NCI-H82 treated with DMSO at 0.1 percent for 48 hours (cell line): ENCODE measurements around the gene CTCF.

Experiments used
- DNase-seq: peaks from one replicate; lab custom pipeline; 2025; ENCODE audit not compliant: unreplicated experiment; lab: John Stamatoyannopoulos, UW

The CTCF gene

DNA sequence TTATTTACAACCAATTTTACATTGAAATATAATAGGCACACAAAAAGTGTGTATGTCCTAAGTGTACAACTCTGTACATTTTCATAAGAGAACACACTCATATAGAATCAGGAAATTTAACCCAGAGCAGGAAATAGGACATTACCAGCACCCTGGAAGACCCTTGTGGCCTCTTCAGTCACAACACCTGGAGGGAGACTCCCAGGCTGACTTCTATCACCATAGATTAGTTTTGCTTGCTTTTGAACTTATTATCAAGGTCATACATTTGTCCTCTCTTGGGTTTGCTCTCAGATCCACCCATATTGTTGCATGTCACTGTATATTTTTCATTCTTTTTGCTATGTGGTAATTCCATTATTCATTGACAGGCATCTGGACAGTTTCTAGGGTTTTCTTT lies 27.9 kb upstream of the CTCF start:
- no peak for DNase-seq

DNA sequence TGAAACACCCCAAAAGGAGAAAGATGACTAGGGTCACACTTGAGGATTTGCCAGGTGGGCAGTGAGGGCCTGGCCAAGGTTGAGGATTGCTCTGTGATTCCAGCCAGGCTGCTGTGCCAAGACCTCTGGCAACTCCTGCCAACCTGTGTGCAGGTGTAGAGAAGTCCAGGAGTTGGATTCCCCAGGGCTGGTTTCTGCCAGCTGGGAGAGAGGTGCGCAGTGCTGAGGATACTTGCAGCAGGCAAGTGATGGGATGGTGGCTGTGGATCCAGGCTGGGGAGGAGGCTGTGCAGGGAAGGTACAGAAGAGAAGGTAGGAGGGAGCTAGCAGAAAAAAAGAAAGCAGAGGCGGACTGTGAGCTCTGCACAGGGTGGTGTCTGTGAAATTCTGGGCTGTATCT lies 27.1 kb upstream of the CTCF start:
- no peak for DNase-seq

DNA sequence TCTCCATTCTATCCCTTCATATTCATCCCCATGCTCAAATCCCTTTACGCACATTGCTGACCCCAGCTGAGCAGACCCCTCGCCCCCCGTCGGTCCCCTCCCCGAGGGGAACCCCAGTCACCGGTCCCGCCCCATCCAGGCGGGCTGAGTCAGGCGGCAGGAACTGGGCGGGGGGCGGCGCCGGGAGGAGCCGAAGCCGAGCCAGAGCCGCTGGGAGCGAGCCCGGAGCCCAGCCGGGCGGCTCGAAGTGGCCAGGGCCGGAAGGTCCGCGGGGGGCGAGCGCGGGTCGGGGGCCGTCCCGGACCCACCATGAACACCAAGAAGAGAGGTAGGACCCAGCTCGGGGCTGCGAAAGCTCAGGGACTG lies 25.1 kb upstream of the CTCF start:
- no peak for DNase-seq

DNA sequence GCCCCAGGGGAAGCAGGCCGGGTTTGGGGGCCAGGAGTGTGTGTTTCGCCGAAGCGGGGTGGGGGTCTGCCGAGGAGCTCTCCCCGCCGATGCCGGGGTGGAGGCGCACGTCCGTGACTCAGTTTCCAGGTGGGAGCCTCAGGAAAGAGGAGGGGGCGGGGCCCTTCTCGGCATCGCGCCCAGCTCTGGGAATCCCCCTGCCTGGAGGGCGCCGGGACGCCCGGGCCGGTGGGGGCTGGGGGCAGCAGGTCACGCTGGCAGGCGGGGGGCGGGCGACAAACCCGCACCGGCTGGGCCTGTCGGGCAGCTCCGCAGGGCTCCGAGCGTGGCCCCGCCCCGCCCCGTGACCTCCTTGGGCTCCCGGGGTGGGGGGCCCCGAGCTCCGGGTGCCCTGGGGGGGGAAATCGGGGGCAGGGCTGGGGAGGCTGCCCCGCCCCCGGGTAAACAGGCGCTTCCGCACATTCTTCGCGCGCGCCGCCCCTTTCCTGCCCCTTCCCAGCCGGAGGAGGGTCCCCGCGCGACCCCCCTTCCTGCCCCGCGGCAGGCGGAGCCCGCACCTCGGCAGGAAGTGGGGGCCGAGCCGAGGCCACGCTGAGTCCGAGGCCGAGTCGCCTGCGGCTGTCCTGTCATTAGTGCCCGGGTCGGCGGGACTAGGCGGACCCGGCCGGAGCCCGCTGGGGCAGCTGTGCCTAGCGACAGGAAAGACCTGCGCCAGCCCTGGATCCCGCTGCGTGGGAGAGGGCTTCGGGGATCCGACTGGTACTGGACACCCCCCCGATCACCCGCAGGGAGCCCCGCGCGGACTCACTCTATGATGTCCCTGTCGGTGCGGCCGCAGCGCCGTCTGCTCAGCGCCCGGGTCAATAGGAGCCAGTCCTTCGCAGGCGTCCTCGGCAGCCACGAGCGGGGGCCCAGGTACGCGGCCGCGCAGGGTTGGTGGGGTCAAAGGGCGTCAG lies 24.4 kb upstream of the CTCF start:
- no peak for DNase-seq

DNA sequence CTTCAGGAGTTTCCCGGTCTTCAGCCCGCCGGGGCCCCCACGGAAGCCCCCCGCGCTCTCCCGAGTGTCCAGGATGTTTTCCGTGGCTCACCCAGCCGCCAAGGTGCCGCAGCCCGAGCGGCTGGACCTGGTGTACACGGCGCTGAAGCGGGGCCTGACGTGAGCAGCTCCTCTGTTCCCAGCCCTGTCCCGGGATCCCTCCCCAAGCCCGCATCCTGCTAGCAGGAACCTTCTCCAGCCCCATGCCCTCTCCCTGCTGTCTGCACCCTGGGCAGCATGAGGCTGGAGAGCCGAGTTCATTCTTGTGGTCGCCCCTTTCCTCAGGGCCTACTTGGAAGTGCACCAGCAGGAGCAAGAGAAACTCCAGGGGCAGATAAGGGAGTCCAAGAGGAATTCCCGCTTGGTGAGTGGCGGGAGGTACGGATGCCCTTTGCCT lies 23.6 kb upstream of the CTCF start:
- no peak for DNase-seq

DNA sequence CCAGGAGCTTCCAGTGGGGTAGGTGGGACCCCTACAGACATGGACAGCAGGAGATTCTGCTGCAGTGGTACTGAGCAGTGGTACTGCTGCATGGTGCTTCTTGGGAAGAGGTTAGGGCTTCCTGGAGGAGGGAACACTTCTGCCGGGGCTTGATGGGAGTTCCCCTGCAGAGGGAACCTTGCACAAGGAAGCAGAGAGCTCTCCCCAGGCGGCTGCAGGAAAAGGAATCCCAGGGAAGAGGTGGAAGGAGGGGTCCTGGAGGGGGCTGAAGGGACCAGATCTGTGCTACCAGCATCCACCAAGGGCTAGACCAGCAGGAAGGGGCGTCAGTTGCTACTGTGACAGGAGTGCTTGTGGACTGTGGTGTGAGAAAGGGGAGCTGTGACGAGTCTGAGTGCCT lies 23.1 kb upstream of the CTCF start:
- no peak for DNase-seq

DNA sequence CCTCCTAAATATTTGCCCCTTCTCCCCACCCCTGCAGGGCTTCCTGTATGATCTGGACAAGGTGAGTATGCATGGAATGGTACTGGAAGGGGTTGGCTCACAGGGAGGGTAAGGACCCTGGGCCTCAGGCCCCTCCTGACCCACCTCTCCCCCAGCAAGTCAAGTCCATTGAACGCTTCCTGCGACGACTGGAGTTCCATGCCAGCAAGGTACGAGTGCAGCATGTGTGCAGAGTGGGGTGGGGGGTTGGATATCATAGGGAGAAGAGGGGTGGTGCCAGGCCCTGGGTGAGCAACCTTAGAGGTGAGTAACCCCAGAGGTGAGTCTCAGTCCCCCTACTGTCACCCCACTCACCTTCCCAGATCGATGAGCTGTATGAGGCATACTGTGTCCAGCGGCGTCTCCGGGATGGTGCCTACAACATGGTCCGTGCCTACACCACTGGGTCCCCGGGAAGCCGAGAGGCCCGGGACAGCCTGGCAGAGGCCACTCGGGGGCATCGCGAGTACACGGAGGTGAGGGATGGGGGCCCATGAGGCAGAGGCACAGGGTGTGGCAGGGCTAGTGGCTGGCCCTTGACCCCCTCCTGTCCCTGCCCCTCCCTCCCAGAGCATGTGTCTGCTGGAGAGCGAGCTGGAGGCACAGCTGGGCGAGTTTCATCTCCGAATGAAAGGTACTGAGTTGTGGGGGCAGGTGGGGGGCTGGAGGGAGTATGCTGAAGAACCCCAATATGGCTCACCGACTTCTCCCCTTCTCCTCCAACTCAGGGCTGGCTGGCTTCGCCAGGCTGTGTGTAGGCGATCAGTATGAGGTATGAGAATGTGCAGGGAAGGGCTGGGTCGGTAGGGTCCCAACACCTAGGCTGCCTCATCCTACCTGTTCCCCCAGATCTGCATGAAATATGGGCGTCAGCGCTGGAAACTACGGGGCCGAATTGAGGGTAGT lies 22.4 kb upstream of the CTCF start:
- DNase-seq = no peak

DNA sequence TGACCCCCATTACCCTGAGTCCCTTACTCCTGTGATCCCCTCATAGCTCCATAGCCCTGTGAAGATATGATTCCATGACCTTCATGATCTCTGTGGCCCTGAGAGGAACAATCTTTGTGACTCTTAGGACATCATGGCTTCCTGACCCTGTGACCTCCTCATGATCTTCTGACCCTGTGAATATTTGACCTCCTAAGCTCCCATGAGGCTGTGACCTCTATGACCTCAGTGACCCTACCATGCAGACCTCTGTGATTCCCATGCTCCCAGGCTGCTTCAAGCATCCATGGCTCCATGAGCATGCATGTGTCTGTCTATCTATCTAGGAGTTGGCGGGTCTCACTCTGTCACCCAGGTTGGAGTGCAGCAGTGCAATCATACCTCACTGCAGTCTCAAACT lies 21.6 kb upstream of the CTCF start:
- DNase-seq = no peak

DNA sequence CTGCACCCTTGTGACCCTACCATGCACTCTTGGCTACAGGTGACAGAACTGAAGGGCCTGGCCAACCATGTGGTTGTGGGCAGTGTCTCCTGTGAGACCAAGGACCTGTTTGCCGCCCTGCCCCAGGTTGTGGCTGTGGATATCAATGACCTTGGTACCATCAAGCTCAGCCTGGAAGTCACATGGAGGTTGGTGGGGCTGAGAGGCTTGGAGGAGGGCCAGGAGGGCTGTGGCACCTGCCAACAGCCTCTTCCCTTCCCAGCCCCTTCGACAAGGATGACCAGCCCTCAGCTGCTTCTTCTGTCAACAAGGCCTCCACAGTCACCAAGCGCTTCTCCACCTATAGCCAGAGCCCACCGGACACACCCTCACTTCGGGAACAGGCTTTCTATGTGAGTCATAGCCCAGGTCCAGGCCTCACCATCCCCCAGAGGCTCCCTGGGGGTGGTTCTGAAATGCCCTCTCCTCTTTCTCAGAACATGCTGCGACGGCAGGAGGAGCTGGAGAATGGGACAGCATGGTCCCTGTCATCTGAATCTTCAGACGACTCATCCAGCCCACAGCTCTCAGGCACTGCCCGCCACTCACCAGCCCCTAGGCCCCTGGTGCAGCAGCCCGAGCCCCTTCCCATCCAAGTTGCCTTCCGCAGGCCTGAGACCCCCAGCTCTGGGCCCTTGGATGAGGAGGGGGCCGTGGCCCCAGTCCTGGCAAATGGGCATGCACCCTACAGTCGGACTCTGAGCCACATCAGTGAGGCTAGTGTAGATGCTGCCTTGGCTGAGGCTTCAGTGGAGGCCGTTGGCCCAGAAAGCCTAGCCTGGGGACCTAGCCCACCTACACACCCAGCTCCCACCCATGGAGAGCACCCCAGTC lies 20.7 kb upstream of the CTCF start:
- DNase-seq = no peak

DNA sequence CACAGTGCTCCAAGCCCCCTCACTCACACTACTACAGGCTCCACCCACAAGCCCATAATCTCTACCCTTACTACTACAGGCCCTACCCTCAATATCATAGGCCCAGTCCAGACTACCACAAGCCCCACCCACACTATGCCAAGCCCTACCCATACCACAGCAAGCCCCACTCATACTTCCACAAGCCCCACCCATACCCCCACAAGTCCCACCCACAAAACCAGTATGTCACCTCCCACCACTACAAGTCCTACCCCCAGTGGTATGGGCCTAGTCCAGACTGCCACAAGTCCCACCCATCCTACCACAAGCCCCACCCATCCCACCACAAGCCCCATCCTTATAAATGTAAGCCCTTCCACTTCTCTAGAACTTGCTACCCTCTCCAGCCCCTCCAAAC lies 19.9 kb upstream of the CTCF start:
- peak; percentile 14 for DNase-seq

DNA sequence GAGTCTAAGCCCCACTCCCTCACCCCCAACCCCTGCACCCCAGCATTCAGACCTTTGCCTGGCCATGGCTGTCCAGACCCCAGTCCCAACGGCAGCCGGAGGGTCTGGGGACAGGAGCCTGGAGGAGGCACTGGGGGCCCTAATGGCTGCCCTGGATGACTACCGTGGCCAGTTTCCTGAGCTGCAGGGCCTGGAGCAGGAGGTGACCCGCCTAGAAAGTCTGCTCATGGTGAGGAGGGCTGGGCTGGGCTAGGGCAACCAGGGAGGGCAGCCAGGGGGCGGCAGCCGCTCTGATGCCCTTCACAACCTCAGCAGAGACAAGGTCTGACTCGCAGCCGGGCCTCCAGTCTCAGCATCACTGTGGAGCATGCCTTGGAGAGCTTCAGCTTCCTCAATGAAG lies 19.3 kb upstream of the CTCF start:
- no peak for DNase-seq

DNA sequence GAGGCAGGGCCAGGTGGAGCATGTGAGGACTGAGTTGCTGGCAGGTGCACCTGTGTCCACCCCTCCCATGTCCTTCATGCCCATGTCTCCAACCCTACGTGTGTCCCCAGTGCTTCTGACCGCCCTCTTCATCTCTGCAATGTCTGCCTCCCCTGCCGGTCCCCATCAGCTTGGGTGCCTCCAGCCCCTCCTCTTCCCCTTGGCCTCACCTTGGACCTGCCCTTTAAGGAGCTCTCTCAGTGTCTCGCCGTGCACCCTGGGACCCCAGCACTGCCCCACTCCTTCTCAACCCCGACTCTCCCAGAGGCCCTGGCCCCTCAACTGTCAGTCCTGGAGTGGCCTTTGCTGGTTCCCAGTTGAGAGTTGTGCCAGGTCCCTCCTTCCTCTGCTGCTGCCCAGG lies 18.7 kb upstream of the CTCF start:
- DNase-seq = no peak

DNA sequence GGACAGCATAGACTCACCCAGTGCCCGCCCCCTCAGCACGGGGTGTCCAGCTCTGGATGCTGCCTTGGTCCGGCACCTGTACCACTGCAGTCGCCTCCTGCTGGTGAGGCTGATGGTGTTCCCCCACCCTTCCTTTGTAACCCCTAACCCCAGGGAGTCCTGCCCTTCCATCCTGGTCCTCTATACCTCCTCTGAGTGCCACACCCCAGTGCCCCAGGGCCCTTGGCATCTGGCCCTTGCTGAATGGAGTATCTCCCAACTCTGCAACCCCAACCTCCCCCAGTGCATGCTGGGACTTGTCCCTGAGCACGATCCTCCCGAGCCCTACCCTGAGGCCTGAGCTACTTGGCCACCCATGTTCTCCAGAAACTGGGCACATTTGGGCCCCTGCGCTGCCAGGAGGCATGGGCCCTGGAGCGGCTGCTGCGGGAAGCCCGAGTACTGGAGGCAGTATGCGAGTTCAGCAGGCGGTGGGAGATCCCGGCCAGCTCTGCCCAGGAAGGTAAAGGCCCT lies 17.9 kb upstream of the CTCF start:
- DNase-seq = no peak

DNA sequence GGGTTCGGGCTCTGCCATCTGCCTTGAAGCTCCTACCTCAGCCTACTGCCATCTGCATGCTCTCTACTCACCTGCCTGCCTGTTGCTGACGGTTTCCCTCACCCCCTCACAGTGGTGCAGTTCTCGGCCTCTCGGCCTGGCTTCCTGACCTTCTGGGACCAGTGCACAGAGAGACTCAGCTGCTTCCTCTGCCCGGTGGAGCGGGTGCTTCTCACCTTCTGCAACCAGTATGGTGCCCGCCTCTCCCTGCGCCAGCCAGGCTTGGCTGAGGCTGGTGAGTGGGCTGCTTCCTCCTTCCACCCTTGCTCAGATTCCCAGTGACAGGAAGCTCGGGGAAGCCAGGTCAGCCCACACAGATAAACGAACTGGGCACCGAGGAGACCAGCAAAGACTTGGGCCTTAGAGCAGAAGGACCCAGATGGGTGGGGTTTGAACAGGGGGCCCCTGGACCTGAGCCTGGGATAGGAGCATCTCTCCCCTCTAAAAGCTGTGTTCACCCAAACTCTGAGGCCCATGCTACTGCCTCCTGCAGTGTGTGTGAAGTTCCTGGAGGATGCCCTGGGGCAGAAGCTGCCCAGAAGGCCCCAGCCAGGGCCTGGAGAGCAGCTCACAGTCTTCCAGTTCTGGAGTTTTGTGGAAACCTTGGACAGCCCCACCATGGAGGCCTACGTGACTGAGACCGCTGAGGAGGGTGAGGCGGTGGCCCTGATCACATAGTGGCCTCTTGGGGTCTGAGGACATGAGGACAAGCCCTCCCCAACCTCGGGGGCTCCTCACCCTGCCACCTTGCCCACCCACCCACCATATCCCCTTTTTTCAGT lies 17.3 kb upstream of the CTCF start:
- no peak for DNase-seq

DNA sequence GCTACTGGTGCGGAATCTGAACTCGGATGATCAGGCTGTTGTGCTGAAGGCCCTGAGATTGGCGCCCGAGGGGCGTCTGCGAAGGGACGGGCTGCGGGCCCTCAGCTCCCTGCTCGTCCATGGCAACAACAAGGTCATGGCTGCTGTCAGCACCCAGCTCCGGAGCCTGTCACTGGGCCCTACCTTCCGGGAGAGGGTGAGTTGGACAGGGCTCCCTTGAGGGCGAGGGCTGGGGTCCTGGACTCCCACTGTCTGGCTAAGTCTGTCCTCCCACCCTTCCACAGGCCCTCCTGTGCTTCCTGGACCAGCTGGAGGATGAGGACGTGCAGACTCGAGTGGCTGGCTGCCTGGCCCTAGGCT lies 16.7 kb upstream of the CTCF start:
- no peak for DNase-seq

DNA sequence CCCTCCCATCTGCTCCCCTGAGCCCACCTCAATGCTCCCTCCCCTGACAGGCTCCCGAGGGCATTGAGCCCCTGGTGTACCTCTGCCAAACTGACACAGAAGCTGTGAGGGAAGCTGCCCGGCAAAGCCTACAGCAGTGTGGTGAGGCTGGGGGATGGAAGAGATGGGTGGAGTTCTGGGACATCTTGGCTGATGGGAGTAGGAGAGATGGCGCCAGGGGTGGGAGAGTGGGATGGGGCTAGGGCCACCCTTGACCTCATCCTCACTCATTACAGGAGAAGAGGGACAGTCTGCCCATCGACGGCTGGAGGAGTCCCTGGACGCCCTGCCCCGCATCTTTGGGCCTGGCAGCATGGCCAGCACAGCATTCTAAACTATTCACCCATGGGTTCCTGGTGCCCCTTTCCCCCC lies 16.2 kb upstream of the CTCF start:
- DNase-seq = no peak

DNA sequence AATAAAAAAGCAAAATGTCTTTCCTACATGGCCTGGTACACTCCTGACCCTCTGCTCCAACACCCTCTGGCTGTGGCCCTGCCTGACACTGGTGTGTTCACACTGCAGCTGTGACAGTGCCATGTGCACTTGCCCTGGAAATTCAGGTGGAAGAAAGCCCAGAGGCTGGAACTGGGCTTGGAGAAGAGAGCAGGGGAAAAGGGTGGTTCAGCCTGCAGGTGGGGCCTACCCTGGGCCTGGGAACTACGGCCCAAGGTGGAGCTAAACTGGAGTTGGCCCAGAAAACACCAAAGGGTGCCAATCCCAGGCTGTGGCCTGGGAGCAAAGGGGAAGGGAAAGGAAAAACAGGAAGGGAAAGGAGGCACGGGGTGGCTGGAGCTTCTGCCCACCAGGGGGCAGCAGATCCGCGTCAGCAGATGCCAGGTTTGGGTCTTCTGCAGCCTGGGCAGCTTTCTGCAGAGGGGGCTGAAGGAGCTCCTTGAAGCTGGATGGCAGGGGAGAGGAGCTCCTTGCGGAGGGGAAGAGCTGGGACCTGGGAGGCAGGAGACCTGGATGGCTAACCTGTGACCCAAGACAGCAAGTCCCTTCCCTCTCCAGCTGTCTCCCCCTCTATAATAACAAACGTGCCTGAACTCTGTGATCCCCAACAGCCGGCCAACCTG lies 15.4 kb upstream of the CTCF start:
- DNase-seq = no peak

DNA sequence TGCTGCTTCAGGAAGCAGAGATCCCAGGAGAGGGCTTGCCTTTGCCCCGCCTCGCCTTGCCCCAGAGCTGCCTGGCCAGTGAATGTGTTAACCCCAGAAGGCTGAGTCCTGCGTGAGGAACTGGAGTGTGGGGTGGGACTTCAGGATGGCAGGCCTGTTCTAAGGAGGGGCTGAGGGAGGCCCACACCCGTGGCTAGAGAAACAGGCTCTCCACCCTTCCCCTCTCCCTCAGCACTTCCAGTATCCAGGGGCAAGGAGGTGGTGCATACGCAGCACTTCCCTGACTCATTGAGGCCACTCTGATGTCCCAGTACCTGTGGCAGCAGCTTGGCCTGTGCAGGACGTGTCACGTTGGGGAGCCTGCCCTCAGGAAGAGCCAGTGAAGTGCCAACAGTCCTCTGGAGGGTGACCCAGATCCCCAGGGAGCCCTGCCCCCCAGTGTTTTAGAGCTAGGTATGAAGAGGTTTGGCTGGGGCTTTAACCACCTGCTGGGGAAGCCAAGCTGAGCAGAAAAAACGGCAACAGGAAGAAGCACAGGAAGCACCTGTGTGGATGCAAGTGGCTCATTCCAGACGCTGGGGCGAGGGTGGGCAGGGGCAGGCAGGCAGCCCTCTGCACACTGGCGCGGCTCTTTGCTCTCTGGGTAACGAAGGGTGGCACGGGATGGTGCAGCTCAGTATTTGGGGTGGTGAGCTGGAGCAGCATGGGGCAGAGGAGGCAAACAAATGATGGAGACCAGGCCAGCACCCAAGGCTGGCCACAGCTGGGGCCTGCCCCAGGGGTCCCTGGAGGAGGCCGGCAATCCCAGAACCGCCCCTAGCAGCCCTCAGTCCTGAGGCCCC lies 14.7 kb upstream of the CTCF start:
- DNase-seq = no peak
